ENCODE data around the gene C1QL2. TPM values are rescaled to one million over a fixed set of nuclear protein-coding genes. Genes with fewer than 3 reads are reported as not detected.

C1QL2 gene
- total RNA-seq, 1 donor from 2014 or later: not detected

DNA sequence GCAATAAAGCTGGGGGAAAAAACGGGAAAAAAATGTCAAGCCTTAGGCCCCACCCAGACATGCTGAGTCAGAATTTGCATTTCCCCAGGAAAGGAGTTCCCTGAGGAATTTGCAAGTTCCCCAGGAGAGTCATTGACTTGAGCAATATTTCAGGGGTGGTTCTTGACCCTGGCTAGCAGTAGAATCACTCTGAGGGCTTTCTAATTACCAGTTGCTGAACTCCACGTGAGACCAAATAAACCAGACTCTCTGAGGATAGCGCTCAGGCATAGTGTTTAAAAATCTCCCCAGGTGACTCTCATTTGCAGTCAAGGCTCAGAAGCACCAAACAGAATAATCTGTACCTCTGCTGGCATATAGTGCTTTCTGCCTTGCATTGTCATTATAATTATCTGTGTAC lies 48.7 kb downstream of the C1QL2 start:
- intact Hi-C loops (cut with micrococcal nuclease): no loop called here

DNA sequence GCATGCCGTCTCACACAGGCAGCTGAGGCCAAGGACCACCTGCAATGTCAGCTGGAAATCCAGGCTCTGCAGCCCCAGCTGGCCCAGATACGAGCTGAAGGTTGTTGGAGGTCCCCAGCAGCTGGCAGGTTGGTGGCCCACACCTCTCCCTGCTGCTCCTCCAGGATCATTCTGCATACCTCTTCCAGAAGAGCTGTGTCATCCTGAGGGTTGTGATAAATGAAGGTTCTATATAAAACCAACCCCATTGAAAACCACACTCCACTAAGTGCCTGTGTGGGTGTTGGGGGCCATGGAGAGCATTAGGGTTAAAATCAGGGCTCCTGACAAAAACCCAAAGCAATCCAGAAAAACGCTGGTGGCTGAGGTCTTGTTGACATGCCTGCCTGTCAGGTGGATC lies 50.4 kb downstream of the C1QL2 start:
- intact Hi-C loops (cut with micrococcal nuclease): no loop called here

DNA sequence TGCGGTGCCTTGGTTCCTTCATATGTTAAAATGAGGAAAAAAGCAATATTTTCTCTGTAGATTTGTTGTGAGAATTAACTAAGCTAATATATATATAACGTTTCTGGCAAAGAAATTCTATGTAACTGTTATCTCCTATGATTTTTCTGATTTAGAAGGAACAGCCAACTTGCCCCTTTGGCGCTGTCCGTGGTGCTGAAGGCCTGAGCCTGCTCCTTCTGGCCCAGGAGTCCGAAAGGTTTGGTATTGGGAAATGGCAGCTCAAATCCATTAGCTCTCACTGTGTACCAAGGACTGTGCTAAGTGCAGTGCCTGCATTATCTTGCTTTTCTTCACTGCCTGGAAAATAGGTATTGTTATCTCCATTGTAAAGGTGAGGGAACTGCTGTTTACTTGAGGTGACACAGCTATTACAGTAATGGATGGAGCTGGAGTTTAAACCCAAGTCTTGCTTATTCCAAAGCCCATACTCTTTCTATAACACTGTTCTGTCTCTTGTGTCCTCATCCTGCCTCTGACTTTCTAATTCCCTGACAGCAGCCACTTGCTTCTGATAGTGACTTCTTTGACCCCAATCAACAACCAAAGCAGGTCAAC lies 52.2 kb downstream of the C1QL2 start:
- intact Hi-C loops (cut with micrococcal nuclease): no loop called here

Other genes starting within 250 kb of the C1QL2 start
- gene MARCO, start 216.6 kb downstream of the C1QL2 start, total RNA-seq: not detected in 2 replicates
- gene STEAP3, start 65.1 kb upstream of the C1QL2 start, total RNA-seq: 0.09 and 0.27 TPM in 2 replicates
- gene C2orf76, start 208.1 kb upstream of the C1QL2 start, total RNA-seq: 7.5 and 8.6 TPM in 2 replicates
- gene DBI, start 208.2 kb upstream of the C1QL2 start, total RNA-seq: 115 and 118 TPM in 2 replicates